ENCODE data around the gene MED27. TPM values are rescaled to one million over a fixed set of nuclear protein-coding genes. Genes with fewer than 3 reads are reported as not detected.

The MED27 gene
- total RNA-seq, 4 donors from 2014 or later, result 10.9 to 23.1 (median 13.5) TPM

DNA sequence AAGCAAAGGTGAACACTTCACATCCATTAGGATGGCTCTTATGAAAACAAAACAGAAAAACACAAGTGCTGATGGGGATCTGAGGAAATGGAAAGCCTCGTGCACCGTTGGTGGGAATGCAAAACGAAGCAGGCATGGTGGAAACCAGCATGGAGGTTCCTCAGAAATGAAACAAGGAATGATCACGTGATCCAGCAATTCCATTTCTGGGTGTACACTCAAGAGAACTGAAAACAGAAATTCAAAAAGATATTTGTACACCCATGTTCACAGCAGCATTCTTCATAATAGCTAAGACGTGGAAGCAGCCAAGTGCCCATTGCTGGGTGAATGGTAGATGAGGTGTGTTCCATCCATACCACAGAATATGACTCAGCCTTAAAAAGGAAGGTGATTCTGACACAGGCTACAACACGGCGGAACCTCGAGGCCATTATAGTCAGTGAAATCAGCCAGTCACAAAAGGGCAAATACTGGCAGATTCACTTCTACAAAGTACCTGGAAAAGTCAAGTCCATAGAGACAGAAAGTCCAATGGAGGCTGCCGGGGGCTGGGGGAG, 252.6 kb downstream of the MED27 start:
- no peak for ATAC-seq (ENCODE audit: low FRiP score)
- no peak for DNase-seq (ENCODE audit: low spot score)
- TF ChIP-seq, protein P1, sequence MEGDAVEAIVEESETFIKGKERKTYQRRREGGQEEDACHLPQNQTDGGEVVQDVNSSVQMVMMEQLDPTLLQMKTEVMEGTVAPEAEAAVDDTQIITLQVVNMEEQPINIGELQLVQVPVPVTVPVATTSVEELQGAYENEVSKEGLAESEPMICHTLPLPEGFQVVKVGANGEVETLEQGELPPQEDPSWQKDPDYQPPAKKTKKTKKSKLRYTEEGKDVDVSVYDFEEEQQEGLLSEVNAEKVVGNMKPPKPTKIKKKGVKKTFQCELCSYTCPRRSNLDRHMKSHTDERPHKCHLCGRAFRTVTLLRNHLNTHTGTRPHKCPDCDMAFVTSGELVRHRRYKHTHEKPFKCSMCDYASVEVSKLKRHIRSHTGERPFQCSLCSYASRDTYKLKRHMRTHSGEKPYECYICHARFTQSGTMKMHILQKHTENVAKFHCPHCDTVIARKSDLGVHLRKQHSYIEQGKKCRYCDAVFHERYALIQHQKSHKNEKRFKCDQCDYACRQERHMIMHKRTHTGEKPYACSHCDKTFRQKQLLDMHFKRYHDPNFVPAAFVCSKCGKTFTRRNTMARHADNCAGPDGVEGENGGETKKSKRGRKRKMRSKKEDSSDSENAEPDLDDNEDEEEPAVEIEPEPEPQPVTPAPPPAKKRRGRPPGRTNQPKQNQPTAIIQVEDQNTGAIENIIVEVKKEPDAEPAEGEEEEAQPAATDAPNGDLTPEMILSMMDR (IDR thresholded peaks at IDR 0.05), result no peak

DNA sequence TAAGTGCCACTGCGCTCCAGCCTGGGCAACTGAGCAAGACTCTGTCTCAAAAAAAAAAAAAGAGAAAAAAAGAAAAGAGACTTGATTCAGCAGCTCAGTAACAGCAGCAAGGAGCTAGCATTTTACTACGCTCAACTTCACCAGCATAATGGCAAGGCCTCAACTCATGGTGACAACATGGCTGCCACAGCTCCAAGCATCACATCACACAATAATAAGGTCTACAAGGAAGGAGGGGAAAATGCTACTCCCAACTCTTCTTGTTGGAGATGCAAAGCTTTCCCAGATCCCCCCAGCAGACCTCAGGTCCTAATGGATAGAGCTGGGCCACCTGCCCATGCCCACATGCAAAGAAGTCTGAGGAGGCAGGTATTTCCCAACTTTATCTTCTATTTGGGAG, 253.6 kb downstream of the MED27 start:
- ATAC-seq (ENCODE audit: low FRiP score), result no peak
- TF ChIP-seq, protein P1 (IDR thresholded peaks at IDR 0.05), result no peak
- DNase-seq (ENCODE audit: low spot score), result no peak

DNA sequence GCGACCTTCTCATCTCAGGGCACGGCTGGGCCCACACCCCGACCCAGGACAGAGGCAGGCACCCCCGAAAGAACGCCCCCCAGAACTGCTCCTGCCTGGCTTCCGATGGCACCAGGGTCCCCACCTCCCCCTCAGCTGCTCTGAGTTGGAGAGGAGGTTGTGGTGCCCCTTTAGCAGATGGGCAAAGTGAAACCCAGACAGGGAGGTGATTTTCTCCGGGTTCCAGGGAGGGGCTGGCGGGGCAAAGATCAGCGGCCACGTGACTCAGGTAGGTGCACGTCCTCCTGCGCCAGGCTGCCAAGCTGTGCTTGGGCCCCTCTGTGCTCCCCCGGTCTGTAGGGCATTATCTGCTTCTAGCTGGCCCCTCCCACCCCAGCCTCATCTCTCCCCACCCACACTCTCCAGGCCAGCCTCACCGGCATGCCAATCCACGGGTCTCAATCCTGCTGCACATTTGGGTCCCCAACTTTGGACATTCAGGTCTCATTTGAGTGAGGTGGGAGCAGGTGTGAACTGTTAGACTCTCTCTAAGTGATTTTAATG, 254.6 kb downstream of the MED27 start:
- no peak for DNase-seq (ENCODE audit: low spot score)
- ATAC-seq (ENCODE audit: low FRiP score), result no peak
- TF ChIP-seq, protein P1 (IDR thresholded peaks at IDR 0.05), result no peak

DNA sequence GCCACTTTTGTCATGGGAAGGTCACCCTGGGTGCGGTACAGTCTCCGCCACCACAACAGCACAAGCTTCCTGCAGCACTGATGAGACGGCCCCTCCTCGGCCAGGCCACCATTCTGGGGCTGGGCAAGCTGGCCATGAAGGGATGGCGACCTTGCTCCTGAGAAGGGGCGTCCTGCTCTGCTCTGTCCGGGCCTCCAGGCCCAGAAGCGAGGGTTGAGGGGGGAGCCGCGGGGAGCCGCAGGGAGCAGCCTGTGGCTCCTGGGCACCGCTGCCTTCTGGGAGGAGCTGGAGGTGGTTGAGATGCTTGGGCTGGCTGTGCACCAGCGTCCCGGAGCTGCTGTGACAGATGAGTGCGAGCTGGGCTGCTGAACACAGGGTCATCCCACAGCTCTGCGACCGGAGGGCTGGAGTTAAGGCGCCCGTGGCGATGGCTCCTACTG, 255.5 kb downstream of the MED27 start:
- ATAC-seq (ENCODE audit: low FRiP score) (no peak), DNase-seq (ENCODE audit: low spot score) (no peak)
- TF ChIP-seq, protein P1 (IDR thresholded peaks at IDR 0.05), result no peak

DNA sequence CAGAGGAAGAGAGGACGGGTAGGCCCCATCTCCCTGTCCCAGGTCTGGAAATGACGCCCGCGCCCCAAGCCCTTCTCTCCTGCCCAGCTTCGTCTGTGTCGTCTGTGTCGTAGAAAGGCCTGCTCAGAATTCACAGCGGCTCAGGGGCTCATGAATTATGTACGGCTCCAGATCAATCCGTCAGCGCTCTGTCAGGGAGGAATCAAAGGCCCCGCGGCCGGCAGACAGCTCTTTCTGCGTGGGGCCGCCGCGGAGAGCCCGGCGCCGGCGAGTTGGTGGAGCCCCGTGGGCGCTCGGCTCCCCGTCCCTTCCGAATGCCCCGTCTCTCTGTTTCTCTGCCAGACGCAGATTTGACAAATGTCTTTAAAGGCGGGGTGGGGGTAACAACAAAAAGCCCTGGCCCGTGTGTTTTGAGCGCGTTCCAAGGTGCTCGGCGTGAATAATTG, 255.9 kb downstream of the MED27 start:
- DNase-seq (ENCODE audit: low spot score) (no peak), ATAC-seq (ENCODE audit: low FRiP score) (no peak)
- TF ChIP-seq, protein P1 (IDR thresholded peaks at IDR 0.05), result no peak

DNA sequence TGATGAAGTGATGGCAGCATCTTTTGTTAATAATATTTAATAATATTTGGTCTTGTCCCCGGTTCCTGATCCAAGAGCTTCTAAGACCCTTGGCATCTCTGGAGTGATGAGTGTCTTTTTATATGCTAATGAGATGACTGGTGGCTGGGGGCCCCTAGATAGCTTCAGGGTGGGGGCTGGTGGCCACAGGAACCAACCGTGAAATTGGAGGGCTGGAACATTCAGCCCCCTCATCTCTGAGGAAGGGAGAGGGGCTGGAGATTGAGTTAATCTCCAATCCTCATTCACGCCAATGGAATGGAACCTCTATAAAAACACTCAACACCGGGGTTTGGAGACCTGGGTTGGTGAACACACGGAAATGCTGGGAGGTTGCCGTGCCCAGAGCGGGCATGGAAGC, 261.6 kb downstream of the MED27 start:
- ATAC-seq (ENCODE audit: low FRiP score) (no peak), DNase-seq (ENCODE audit: low spot score) (no peak)
- TF ChIP-seq, protein P1 (IDR thresholded peaks at IDR 0.05), result no peak

DNA sequence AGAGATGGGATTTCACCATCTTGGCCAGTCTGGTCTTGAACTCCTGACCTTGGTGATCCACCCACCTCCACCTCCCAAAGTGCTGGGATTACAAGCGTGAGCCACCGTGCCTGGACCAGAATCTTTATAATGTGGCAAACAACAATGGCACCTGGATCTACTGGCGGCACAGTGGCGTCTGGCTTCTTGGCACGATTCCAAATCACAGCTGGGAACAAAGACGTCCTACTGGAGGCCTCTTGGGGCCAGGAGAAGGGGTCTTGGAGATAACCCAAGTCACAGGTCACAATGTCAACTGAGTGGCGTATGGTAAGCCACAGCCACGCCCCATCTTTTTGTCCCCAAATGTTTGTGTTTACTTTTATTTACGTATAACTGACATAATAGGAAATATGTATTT, 262.0 kb downstream of the MED27 start:
- DNase-seq (ENCODE audit: low spot score) (no peak), ATAC-seq (ENCODE audit: low FRiP score) (no peak)
- TF ChIP-seq, protein P1 (IDR thresholded peaks at IDR 0.05), result no peak

Measured in omental fat pad (tissue), 4 donors.